ENCODE results near the gene DNAJC11. TPM values are rescaled to one million over a fixed set of nuclear protein-coding genes. Genes with fewer than 3 reads are reported as not detected.

DNAJC11 gene
- total RNA-seq, 1 donor from 2014 or later, result 70.3 TPM

GRCh38 chr1:6727535-6727934 is 25.9 kb upstream of the DNAJC11 start:
- no peak overlapping the region for H3K4me3 Mint-ChIP-seq
- no peak overlapping the region for H3K27ac Mint-ChIP-seq
- TF ChIP-seq CTCF (conservative IDR thresholded peaks at IDR 0.05), result peak; percentile 95
- no peaks in the 10 kb centered on the region for H3K4me1 Mint-ChIP-seq (ENCODE audit: unreplicated experiment)
- H3K27me3 Mint-ChIP-seq, result peaks cover 34% of the 10 kb centered on the region
- H3K9me3 Mint-ChIP-seq, result no peaks in the 10 kb centered on the region
- DNase-seq (ENCODE audit: extremely low spot score, unreplicated experiment), result no peak
- H3K36me3 Mint-ChIP-seq, result no peaks in the 10 kb centered on the region

- Mint-ChIP-seq H3K27ac (no peak overlapping the region), H3K27me3 (peaks cover 28% of the 10 kb centered on the region), H3K4me3 (no peak overlapping the region), H3K9me3 (no peaks in the 10 kb centered on the region), H3K4me1 (ENCODE audit: unreplicated experiment) (no peaks in the 10 kb centered on the region), H3K36me3 (no peaks in the 10 kb centered on the region)
- no peak for DNase-seq (ENCODE audit: extremely low spot score, unreplicated experiment)
- no peak for TF ChIP-seq CTCF (conservative IDR thresholded peaks at IDR 0.05)
Measured at GRCh38 chr1:6726253-6726652, 24.6 kb upstream of the DNAJC11 start.

- Mint-ChIP-seq H3K36me3 (no peaks in the 10 kb centered on the region), H3K4me1 (ENCODE audit: unreplicated experiment) (no peaks in the 10 kb centered on the region), H3K4me3 (no peak overlapping the region), H3K27ac (no peak overlapping the region), H3K9me3 (no peaks in the 10 kb centered on the region), H3K27me3 (peaks cover 18% of the 10 kb centered on the region)
- TF ChIP-seq CTCF (conservative IDR thresholded peaks at IDR 0.05), result no peak
- DNase-seq (ENCODE audit: extremely low spot score, unreplicated experiment), result no peak
Measured at GRCh38 chr1:6724517-6725141, 23.0 kb upstream of the DNAJC11 start.

GRCh38 chr1:6723621-6724428 is 22.2 kb upstream of the DNAJC11 start:
- H3K4me1 Mint-ChIP-seq (ENCODE audit: unreplicated experiment), result no peaks in the 10 kb centered on the region
- DNase-seq (ENCODE audit: extremely low spot score, unreplicated experiment), result no peak
- no peak overlapping the region for H3K4me3 Mint-ChIP-seq
- peaks cover 18% of the 10 kb centered on the region for H3K27me3 Mint-ChIP-seq
- no peak overlapping the region for H3K27ac Mint-ChIP-seq
- no peak for TF ChIP-seq CTCF (conservative IDR thresholded peaks at IDR 0.05)
- H3K9me3 Mint-ChIP-seq, result no peaks in the 10 kb centered on the region
- no peaks in the 10 kb centered on the region for H3K36me3 Mint-ChIP-seq

- Mint-ChIP-seq H3K27ac (no peak overlapping the region), H3K9me3 (peaks cover 6% of the 10 kb centered on the region), H3K27me3 (peaks cover 35% of the 10 kb centered on the region), H3K36me3 (no peaks in the 10 kb centered on the region), H3K4me3 (no peak overlapping the region), H3K4me1 (ENCODE audit: unreplicated experiment) (no peaks in the 10 kb centered on the region)
- DNase-seq (ENCODE audit: extremely low spot score, unreplicated experiment), result no peak
- no peak for TF ChIP-seq CTCF (conservative IDR thresholded peaks at IDR 0.05)
Measured at GRCh38 chr1:6711174-6711573, 9.6 kb upstream of the DNAJC11 start.

All from type B pancreatic cell (in vitro differentiated cells).